A673 (cell line): Measurements from ENCODE around the gene PIN1. TPM values are rescaled to one million over a fixed set of nuclear protein-coding genes. Genes with fewer than 3 reads are reported as not detected.

ENCODE experiments used
- BruUV-seq: library from RNA; stranded (reverse); fragments of 400-500 nt; replicated peaks from 2 replicates; lab custom pipeline; 2021; lab: Mats Ljungman, UMichigan
- CTCF ChIA-PET: fragments of 300-600 bp; sonication (Branson Sonifier 250); formaldehyde crosslinking; loops from one replicate; lab custom pipeline; 2022; ENCODE audit warnings: antibody characterized with exemption; lab: Charles Lee
- POLR2A ChIA-PET: fragments of 300-600 bp; sonication (Branson Sonifier 250); formaldehyde crosslinking; loops from one replicate; lab custom pipeline; 2022; ENCODE audit warnings: antibody characterized with exemption; ENCODE audit not compliant: low non-redundant PET; lab: Charles Lee
- DNase-seq: peaks from one replicate; pipeline ENCODE4 v3.0.0-alpha.2; 2015; ENCODE audit warnings: low spot score
- H3K27ac ChIP-seq: fragments of 200-600 bp; sonication (generic); 2 replicates; pipeline ENCODE4 v1.5.1; 2016; ENCODE audit warnings: mixed run types, low read depth, mild to moderate bottlenecking, mixed read lengths, antibody characterized with exemption, low read length; ENCODE audit not compliant: poor library complexity, severe bottlenecking
- H3K27me3 ChIP-seq: fragments of 200-600 bp; sonication (generic); replicated peaks from 2 replicates; pipeline ENCODE4 v1.6.1; 2017; ENCODE audit warnings: mixed run types, low read depth, mild to moderate bottlenecking, mixed read lengths, antibody characterized with exemption, low read length; ENCODE audit not compliant: insufficient read depth, poor library complexity
- H3K36me3 ChIP-seq: fragments of 200-600 bp; sonication (generic); 2 replicates; pipeline ENCODE4 v1.6.1; 2016; ENCODE audit warnings: mixed run types, mild to moderate bottlenecking, mixed read lengths, antibody characterized with exemption, low read length; ENCODE audit not compliant: insufficient read depth, poor library complexity, severe bottlenecking
- H3K4me1 ChIP-seq: fragments of 200-600 bp; sonication (generic); 2 replicates; pipeline ENCODE4 v1.6.1; 2017; ENCODE audit warnings: mixed run types, mild to moderate bottlenecking, mixed read lengths, antibody characterized with exemption, low read length; ENCODE audit not compliant: insufficient read depth, poor library complexity, severe bottlenecking
- H3K4me3 ChIP-seq: fragments of 200-600 bp; sonication (generic); 2 replicates; pipeline ENCODE4 v1.5.1; 2016; ENCODE audit warnings: low read depth, mixed run types, mild to moderate bottlenecking, mixed read lengths, low read length; ENCODE audit not compliant: poor library complexity, severe bottlenecking
- H3K9me3 ChIP-seq: fragments of 200-600 bp; sonication (generic); 2 replicates; pipeline ENCODE4 v1.6.1; 2016; ENCODE audit warnings: mixed run types, low read depth, mild to moderate bottlenecking, mixed read lengths, antibody characterized with exemption, low read length; ENCODE audit not compliant: poor library complexity, severe bottlenecking
- EZH2 ChIP-seq: fragments of 200-600 bp; sonication (generic); IDR thresholded peaks from 2 replicates; pipeline ENCODE4 v1.6.1; 2017; ENCODE audit warnings: borderline replicate concordance, low read depth, mild to moderate bottlenecking, mixed read lengths, antibody characterized with exemption, low read length; ENCODE audit not compliant: poor library complexity, severe bottlenecking
- intact Hi-C: fragments of 100-400 bp; cut with micrococcal nuclease; formaldehyde crosslinking; loops from one replicate; pipeline ENCODE4 v1.10.0; 2022; ENCODE audit not compliant: unreplicated experiment
- total RNA-seq: library from RNA; stranded (reverse); gene quantifications from 2 replicates; pipeline ENCODE4 v1.2.3, GENCODE V29; 2021
- TF ChIP-seq, protein P1 (sequence below): fragments of 300-800, 200-600 bp; sonication (generic); conservative IDR thresholded peaks from 2 replicates; pipeline ENCODE4 v1.5.1; 2017; ENCODE audit warnings: low read depth, mild to moderate bottlenecking, antibody characterized with exemption, low read length, moderate library complexity, mixed read lengths

Gene PIN1
- total RNA-seq, 1 experiment from 2014 or later = 177 TPM

DNA sequence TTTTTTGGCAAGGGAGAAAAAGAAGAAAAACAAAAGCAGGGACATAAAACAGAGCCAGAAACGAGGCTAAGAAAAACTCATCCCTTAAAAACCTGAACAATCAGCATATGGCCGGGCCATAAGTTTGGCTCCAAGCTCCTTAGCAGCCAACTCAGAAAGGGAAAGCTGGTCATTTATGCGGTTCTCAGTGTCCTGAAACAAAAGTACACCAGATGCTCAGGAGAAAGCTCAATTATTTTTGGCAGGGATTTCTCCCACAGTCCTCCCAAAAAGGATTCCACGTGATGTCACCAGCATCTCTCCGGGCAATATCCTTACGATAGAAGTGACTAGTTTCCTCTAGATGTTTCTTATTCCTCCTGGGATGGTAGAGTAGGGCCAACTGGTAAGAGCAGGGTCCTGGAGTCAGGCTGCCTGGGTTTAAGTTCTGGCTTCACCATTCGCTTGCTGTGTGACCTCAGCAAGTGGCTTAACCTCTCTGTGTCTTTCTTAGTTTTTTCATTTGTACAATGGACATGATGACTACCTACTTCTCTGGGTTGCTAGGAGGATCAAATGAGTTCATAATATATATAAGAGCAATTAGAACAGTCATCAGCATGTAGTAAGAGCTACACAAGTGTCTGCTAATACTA lies 34.0 kb downstream of the PIN1 start:
- ChIA-PET POLR2A (no interaction called here), CTCF (interaction anchor here (0.7 kb wide), 1 partner anchor 73 kb away, joined by 4 read pairs; no protein-coding TSS in a partner anchor)
- DNase-seq = no peak

DNA sequence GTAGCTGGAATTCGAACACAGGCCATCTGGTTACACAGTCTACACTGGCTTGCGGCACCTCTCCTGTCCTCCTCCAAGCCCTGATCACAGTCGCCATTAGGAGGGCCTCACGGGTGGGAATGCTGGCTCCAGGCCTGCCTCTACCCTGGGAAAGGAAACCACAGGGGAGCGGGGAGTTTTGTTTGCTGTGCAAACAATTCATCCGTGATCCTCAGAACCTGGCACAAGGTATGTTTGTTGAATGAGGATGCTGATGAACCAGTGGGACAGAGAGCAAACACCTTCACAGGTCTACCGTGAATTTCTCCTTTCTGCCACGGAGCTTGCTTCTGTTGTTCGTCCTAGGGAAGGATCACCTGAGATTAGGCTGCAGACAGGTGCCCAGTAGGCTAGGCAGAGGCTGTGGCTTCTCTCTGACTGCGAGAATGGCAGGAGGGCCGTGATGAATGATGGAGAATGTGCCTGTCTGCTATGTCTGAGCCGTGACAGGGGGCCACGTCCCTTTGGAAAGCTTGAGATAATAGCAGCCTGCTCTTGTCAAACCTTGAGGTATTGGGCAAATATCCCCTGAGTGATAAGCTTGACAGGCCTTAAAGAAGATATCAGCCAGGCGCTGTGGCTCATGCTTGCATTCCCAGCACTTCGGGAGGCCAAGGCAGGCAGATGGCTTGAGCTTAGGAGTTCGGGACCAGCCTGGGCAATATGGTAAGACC lies 36.7 kb downstream of the PIN1 start:
- peaks cover 10% of the 10 kb centered on the region for H3K4me1 ChIP-seq
- H3K27me3 ChIP-seq = no peaks in the 10 kb centered on the region
- intact Hi-C loops = no loop called here
- H3K36me3 ChIP-seq = no peaks in the 10 kb centered on the region
- DNase-seq = no peak
- no TSS peak for BruUV-seq
- TF ChIP-seq EZH2 = no peak
- TF ChIP-seq, protein P1, sequence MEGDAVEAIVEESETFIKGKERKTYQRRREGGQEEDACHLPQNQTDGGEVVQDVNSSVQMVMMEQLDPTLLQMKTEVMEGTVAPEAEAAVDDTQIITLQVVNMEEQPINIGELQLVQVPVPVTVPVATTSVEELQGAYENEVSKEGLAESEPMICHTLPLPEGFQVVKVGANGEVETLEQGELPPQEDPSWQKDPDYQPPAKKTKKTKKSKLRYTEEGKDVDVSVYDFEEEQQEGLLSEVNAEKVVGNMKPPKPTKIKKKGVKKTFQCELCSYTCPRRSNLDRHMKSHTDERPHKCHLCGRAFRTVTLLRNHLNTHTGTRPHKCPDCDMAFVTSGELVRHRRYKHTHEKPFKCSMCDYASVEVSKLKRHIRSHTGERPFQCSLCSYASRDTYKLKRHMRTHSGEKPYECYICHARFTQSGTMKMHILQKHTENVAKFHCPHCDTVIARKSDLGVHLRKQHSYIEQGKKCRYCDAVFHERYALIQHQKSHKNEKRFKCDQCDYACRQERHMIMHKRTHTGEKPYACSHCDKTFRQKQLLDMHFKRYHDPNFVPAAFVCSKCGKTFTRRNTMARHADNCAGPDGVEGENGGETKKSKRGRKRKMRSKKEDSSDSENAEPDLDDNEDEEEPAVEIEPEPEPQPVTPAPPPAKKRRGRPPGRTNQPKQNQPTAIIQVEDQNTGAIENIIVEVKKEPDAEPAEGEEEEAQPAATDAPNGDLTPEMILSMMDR = no peak
- POLR2A ChIA-PET = no interaction called here
- H3K4me3 ChIP-seq = no peak overlapping the region
- H3K27ac ChIP-seq = no peak overlapping the region
- CTCF ChIA-PET = no interaction called here
- no peaks in the 10 kb centered on the region for H3K9me3 ChIP-seq

More for the DNA sequence above, 34.0 kb downstream of the PIN1 start:
- Histone ChIP-seq H3K27me3 (no peaks in the 10 kb centered on the region), H3K9me3 (no peaks in the 10 kb centered on the region), H3K36me3 (no peaks in the 10 kb centered on the region), H3K4me3 (no peak overlapping the region), H3K4me1 (peaks cover 22% of the 10 kb centered on the region), H3K27ac (no peak overlapping the region)
- no TSS peak for BruUV-seq
- intact Hi-C loops = no loop called here
- no peak for TF ChIP-seq EZH2
- TF ChIP-seq, protein P1 = no peak

DNA sequence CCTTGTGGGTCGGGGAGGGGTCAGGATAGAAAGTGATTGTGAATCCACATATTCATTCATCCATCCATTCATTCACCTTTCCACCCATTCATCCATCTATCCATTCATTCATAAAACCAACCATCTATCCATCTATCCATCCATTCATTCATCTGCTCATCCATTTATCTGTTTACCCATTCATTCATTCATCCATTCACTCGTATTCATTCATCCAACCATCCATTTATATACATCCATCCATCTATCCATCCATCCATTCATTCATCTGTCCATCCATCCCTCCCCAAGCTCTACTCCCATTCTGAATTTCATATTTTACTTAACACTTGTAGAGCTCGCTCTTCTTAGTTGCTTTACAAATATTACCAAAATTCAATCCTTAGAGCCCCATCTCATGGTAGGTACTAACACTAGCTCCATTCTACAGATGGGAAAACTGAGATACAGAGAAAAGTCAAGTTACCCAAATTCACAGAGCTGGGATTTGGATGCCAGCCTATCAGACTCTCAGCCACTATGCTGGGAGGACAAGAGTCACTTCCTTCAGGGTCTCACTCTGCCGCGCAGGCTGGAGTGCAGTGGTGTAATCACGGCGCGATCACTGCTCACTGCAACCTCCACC lies 37.6 kb downstream of the PIN1 start:
- no peak for DNase-seq
- Histone ChIP-seq H3K9me3 (no peaks in the 10 kb centered on the region), H3K4me3 (no peak overlapping the region), H3K27ac (no peak overlapping the region), H3K36me3 (no peaks in the 10 kb centered on the region), H3K27me3 (no peaks in the 10 kb centered on the region), H3K4me1 (peaks cover under 1% of the 10 kb centered on the region)
- intact Hi-C loops = no loop called here
- CTCF ChIA-PET = no interaction called here
- POLR2A ChIA-PET = no interaction called here
- no TSS peak for BruUV-seq
- no peak for TF ChIP-seq EZH2
- TF ChIP-seq, protein P1 = no peak
